ENCODE data around the gene OSM.

The OSM gene

DNA sequence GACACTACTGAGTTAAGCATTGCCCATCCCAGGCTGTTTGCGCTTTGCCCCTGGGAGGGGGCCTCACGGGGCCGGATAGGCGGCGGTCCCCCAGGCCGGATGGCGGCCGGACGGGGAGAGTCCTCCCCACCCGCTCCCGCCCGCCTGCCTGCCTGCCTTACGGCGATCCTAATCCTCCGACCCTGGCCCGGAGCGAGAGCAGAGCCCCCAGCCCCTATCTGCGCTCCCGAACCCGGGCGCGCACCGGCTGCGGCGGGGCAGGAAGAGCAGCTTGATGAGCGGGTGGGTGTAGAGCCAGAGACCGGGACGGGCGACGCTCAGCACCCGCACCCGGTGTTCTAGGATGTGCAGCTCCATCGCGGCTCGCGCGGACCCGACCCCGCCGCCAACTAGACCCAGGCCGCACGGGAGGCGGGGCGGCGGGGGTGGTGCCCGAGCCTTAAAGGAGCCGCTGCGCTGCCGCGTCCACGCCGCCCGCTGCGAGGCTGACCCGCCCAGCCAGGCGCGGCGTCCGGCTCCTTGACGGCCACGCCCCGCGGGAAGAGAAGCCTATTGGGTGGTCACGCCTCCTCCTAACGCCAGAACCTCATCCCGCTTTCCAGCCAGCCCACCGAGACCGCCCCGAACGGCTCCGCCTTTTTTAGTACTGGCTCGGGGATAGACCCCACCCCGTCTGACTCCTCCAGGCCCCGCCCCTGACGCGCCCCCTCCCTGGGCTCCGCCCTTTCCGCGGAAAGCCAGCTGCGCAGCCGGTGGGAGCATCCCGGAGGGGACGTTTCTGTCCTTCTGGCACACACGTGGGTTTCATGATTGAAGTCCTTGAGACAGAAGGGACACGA is 22.7 kb upstream of the OSM start, which contains the start of gene CASTOR1:
TSS of gene CASTOR1 (minus strand) at position 365 of the 839 bp plus-strand sequence. CDS start at position 357, 8 bp downstream.
- peak; percentile 98 for FAIRE-seq
- TF ChIP-seq POLR2AphosphoS5 (IDR thresholded peaks at IDR 0.05; ENCODE audit: low read depth, low read length) (no peak), TAF1 (IDR thresholded peaks at IDR 0.05; ENCODE audit: borderline replicate concordance, low read depth, low read length) (no peak), POLR2A (IDR thresholded peaks at IDR 0.05; ENCODE audit: low read depth, low read length) (no peak)
- peak; percentile 98 for DNase-seq (ENCODE audit: insufficient read length)

DNA sequence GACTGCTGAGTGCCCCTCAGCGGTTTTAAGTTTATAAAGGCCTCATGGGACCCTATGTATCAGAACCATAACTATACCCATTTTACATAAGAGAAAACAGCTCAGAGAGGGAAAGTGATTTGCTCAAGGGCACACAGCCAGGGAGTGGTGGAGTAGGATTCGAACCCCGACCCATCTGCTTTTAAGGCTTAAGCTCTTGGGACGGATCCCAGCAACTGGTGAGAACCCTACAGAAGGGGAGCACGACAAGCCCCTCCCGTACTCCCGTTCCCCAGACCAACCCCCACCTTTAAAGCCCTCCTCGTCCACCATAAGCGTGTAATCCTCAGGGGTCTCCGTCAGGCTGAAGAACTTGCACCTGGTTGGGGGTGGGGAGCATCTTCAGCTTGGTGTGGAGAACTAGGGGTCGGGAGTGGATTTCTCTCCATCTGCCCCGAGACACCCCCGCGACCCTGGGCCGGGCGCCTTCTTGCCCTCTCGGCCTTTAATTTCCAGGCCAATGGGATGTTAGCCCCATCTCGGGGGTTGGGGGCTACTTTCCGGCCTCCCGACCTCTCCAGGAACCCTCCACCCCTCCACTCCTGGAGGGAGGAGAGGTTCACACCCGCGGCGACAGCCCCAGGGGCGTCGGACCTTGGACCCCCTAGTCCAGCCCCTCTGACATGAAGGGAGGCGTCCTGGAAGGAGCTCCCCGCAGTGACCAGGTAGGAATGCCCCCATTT is 21.9 kb upstream of the OSM start:
- TF ChIP-seq TAF1 (IDR thresholded peaks at IDR 0.05; ENCODE audit: borderline replicate concordance, low read depth, low read length) = no peak
- TF ChIP-seq POLR2A (IDR thresholded peaks at IDR 0.05; ENCODE audit: low read depth, low read length) = no peak
- DNase-seq (ENCODE audit: insufficient read length) = no peak
- peak; percentile 81 for FAIRE-seq

DNA sequence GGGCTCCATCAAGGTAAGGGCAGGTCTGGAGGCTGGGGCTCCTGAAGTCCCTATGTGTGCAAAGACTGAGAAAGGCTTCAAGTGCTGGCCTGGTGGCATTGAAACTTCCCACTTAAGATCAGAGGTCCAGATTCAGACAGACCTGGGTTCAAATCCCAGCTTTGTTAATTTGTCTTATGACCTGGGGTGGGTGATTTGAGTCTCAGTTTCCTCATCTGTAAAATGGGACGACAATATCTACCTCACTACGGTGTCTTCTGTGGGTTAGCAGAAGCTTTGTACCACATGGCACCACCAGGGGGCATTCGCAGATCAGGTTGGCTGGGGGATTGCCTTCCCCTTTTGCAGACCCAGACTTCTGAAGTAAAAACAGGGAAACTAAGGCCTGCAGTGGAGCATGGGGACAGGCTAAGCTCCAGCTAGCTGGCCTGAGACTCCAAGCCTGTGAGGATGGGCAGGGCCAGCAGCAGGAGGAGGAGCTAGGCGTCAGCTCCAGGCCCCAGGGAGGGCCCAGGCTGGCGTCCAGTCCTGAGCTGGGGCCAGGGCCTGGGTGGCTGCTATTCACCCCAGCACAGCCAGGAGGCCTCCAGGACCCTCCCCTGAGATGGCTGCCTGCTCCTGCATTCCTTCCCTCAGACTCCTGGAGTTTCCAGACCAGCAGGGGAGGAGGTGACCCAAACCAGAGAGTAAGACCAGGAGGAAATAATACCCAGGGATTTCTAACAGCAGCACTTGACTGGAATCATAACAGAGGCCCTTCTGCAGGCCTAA is 21.2 kb upstream of the OSM start:
- peak; percentile 98 for FAIRE-seq
- TF ChIP-seq POLR2A (IDR thresholded peaks at IDR 0.05; ENCODE audit: low read depth, low read length) (no peak), TAF1 (IDR thresholded peaks at IDR 0.05; ENCODE audit: borderline replicate concordance, low read depth, low read length) (no peak), POLR2AphosphoS5 (IDR thresholded peaks at IDR 0.05; ENCODE audit: low read depth, low read length) (no peak)
- peak; percentile 64 for DNase-seq (ENCODE audit: insufficient read length)

DNA sequence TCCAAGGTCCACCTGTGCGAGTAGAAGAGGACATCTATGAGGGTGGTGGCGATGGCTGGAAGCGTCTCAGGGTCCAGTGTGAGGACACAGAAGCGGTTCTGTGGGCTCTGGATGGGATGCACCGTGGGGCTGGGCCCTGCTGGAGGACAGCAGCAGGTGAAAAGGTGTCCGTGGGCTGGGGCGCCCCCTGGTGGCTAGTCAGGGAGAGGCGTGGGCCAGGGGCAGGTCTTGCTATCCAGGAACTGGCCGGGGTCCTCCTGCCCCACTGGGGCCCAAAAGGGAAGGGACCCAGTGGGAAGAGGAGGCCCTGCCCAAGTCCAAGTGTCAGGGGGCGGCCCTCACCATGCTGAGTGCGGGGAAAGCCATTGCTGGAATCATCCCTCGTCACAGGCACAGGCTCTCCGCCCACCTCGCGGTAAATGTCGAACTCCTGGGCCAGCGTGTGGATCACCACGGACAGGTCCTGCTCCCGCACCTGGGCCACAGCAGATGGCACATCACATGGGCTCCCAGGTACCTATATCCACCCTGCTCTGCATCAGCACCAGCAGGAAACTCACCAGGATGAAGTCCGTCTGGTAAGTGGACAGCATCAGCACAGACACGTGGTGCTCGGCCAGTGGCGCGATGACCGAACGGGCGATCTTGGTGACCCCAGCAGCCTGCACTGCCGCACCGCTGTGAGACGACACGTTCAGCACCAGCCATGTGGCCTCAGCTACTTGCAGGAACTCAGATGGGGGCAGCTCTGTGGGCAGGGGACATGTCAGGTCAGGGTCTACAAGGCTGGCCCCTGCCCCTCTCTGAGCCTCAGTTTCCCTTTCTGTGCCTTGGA is 20.4 kb upstream of the OSM start:
- no peak for TF ChIP-seq POLR2A (IDR thresholded peaks at IDR 0.05; ENCODE audit: low read depth, low read length)
- no peak for TF ChIP-seq POLR2AphosphoS5 (IDR thresholded peaks at IDR 0.05; ENCODE audit: low read depth, low read length)
- no peak for TF ChIP-seq TAF1 (IDR thresholded peaks at IDR 0.05; ENCODE audit: borderline replicate concordance, low read depth, low read length)
- FAIRE-seq (peak; percentile 70), DNase-seq (ENCODE audit: insufficient read length) (peak; percentile 78)

DNA sequence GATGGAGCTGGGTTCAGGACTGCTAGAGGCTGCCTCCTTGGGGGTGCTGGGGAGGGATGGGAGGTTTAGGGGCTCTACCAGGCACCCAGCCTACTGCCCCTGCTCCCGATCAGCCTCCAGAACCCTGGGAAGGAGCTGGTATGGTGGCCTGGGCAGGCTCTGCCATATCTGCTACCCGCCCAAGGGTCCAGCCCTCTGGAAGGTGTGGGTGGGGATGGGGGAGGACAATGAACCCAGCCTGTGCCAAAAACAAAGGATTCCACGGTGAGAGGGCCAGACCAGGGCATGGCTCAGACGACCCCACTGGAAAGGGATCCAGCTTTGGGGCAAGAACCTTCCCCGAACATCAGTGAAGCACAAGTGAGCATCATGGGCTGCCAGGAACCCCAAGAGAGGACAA is 19.7 kb upstream of the OSM start:
- FAIRE-seq = no peak
- TF ChIP-seq TAF1 (IDR thresholded peaks at IDR 0.05; ENCODE audit: borderline replicate concordance, low read depth, low read length) (no peak), POLR2A (IDR thresholded peaks at IDR 0.05; ENCODE audit: low read depth, low read length) (no peak), POLR2AphosphoS5 (IDR thresholded peaks at IDR 0.05; ENCODE audit: low read depth, low read length) (no peak)

DNA sequence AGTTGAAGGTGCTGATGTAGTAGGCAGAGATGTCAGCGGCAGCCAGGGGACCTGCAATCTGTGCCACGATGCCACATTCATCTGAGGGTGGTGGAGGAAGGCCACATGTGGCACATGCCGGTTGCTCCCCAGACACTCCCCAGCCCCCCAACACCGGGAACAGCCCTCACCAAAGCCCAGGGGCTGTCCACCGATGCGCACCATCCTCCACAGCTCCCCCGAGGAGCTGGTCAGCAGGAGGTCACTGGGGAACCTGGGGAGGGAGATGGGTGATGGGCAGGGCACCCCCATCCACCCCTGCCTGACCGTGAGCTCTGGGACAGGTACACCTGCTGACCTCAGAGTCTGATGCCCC is 19.2 kb upstream of the OSM start:
- DNase-seq (ENCODE audit: insufficient read length) = no peak
- FAIRE-seq = no peak
- TF ChIP-seq POLR2AphosphoS5 (IDR thresholded peaks at IDR 0.05; ENCODE audit: low read depth, low read length) (no peak), POLR2A (IDR thresholded peaks at IDR 0.05; ENCODE audit: low read depth, low read length) (no peak), TAF1 (IDR thresholded peaks at IDR 0.05; ENCODE audit: borderline replicate concordance, low read depth, low read length) (no peak)

More for the DNA sequence above, 19.7 kb upstream of the OSM start:
- no peak for DNase-seq (ENCODE audit: insufficient read length)

DNA sequence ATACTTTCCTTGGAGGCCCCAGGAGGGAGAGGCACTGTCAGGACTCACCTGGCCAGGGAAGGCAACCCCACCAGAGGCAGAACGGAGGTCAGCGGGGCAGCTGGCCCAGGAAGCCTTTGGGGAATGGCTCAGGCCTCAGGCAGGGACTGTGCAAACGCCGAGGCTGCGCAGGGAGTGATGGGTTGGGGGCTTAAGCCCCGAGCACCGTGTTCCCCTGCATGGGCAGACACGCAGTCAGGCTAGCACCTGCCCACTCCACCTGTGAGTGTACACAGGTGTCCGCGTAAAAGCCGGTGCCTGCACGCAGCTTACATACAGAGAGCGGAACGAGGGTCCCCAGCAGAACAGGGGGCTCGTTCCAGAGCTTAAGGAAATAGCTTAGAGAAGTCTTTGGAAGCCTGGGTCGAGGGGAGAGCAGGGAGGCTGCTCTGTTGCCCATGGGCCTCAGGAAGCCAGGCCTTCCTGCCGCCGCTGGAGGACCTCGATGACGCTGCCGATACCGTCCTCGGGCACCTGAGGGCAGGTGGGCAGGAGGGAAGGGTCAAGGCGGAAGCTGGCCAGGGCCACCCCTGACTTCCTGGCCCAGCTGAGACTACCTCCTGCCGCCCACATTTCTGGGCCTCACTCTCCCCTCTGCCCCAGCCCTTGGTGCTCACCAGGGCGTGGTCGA is 18.7 kb upstream of the OSM start:
- DNase-seq (ENCODE audit: insufficient read length) = no peak
- no peak for FAIRE-seq
- TF ChIP-seq POLR2A (IDR thresholded peaks at IDR 0.05; ENCODE audit: low read depth, low read length) = no peak
- TF ChIP-seq POLR2AphosphoS5 (IDR thresholded peaks at IDR 0.05; ENCODE audit: low read depth, low read length) = no peak
- no peak for TF ChIP-seq TAF1 (IDR thresholded peaks at IDR 0.05; ENCODE audit: borderline replicate concordance, low read depth, low read length)

DNA sequence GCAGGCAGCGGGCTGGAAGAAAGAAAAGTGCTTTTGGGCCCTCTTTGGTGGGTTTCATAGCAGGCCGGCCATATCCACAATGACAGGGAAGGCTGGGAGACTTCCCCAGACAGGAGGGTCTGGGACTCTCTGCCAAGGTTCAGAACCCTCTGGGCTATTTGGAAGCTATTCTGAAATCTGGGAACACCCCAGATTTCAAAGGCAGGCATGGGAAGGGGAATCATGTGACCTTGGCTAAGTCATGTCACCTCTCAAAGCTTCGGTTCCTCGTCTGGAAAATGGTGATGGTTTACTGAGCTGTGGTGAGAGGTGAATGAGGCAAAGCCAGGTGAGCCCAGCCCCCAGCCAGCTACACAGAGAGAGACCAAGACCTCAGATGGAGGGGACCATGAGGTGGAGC is 18.0 kb upstream of the OSM start:
- no peak for FAIRE-seq
- no peak for DNase-seq (ENCODE audit: insufficient read length)
- TF ChIP-seq TAF1 (IDR thresholded peaks at IDR 0.05; ENCODE audit: borderline replicate concordance, low read depth, low read length) = no peak
- TF ChIP-seq POLR2A (IDR thresholded peaks at IDR 0.05; ENCODE audit: low read depth, low read length) = no peak
- no peak for TF ChIP-seq POLR2AphosphoS5 (IDR thresholded peaks at IDR 0.05; ENCODE audit: low read depth, low read length)

DNA sequence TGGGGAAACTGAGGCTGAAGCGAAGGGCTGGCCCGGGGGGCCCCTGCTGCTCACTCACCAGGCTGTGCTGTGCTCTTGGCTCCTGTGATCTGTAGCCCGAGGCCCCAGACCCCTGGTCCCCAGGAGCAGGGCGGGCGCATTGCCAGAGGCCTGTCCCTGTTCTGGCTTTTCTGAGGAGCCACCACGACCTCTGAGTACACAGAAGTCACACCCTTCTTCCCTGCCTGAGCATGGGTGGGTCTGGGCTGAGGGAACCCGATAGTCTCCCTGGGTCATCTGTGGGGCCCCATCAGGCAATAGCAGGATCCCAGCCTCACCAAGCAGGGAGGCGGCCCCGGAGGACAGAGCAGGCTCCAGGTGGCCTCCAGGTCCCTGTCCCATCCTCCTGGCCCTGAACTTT is 17.5 kb upstream of the OSM start:
- DNase-seq (ENCODE audit: insufficient read length) (no peak), FAIRE-seq (no peak)
- no peak for TF ChIP-seq TAF1 (IDR thresholded peaks at IDR 0.05; ENCODE audit: borderline replicate concordance, low read depth, low read length)
- no peak for TF ChIP-seq POLR2A (IDR thresholded peaks at IDR 0.05; ENCODE audit: low read depth, low read length)
- no peak for TF ChIP-seq POLR2AphosphoS5 (IDR thresholded peaks at IDR 0.05; ENCODE audit: low read depth, low read length)

DNA sequence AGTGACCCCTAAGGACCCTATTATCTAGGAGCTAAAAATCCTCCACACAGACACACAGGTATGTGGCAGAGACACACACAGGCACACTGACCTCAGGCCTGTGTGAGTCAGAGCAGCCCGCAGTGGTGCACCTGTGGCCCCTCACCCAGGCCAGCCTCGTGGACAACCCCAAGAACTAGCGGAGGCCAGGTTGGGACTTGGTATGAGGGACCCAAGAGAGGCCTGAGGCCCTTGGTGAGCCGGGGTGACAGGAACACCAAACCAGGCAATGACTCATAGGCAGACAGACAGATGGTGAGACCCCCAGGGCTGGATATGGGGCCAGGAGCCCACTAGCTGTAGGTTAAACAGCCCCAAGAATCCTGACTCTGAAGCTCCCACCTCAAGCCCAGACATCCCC is 16.7 kb upstream of the OSM start:
- DNase-seq (ENCODE audit: insufficient read length) (no peak), FAIRE-seq (no peak)
- TF ChIP-seq POLR2AphosphoS5 (IDR thresholded peaks at IDR 0.05; ENCODE audit: low read depth, low read length) = no peak
- TF ChIP-seq TAF1 (IDR thresholded peaks at IDR 0.05; ENCODE audit: borderline replicate concordance, low read depth, low read length) = no peak
- no peak for TF ChIP-seq POLR2A (IDR thresholded peaks at IDR 0.05; ENCODE audit: low read depth, low read length)

Data from GM12892 (cell line).